Measurements from ENCODE around the gene PDIA6. TPM values are rescaled to one million over a fixed set of nuclear protein-coding genes. Genes with fewer than 3 reads are reported as not detected.

Gene PDIA6
- total RNA-seq, 1 donor, result 412 TPM

- TF ChIP-seq CTCF (IDR thresholded peaks at IDR 0.05; ENCODE audit: insufficient read depth, low read depth, low read length), result no peak
- H3K4me3 ChIP-seq (ENCODE audit: low read depth, low read length), result no peak overlapping the region
- no peak for DNase-seq (ENCODE audit: low read depth)
These were observed 29.1 kb upstream of the PDIA6 start for GRCh38 chr2:10841547-10842219.

- TF ChIP-seq CTCF (IDR thresholded peaks at IDR 0.05; ENCODE audit: insufficient read depth, low read depth, low read length), result no peak
- no peak overlapping the region for H3K4me3 ChIP-seq (ENCODE audit: low read depth, low read length)
- peak; percentile 17 for DNase-seq (ENCODE audit: low read depth)
These were observed 27.2 kb upstream of the PDIA6 start for GRCh38 chr2:10839813-10840212.

DNA sequence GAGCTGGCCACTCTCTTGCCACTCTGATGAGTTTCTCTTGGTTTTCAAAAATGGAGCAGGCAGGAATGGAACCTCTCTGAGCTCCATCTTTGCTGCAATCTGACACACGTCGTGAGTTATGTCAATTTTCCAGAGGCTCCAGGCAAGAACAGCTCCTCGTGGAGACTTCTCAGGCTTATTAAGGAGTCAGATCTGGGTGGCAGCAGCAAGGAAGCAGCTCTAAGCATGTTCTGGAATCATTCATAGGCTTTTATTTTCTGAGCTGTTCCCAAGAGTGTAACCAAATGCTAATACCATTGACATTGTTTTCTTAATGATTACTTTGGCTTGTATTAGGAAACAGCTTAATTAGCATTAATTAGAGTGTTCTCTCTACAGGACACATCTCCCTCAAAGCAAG is 26.1 kb upstream of the PDIA6 start:
- no peak overlapping the region for H3K4me3 ChIP-seq (ENCODE audit: low read depth, low read length)
- TF ChIP-seq CTCF (IDR thresholded peaks at IDR 0.05; ENCODE audit: insufficient read depth, low read depth, low read length), result no peak
- no peak for DNase-seq (ENCODE audit: low read depth)

DNA sequence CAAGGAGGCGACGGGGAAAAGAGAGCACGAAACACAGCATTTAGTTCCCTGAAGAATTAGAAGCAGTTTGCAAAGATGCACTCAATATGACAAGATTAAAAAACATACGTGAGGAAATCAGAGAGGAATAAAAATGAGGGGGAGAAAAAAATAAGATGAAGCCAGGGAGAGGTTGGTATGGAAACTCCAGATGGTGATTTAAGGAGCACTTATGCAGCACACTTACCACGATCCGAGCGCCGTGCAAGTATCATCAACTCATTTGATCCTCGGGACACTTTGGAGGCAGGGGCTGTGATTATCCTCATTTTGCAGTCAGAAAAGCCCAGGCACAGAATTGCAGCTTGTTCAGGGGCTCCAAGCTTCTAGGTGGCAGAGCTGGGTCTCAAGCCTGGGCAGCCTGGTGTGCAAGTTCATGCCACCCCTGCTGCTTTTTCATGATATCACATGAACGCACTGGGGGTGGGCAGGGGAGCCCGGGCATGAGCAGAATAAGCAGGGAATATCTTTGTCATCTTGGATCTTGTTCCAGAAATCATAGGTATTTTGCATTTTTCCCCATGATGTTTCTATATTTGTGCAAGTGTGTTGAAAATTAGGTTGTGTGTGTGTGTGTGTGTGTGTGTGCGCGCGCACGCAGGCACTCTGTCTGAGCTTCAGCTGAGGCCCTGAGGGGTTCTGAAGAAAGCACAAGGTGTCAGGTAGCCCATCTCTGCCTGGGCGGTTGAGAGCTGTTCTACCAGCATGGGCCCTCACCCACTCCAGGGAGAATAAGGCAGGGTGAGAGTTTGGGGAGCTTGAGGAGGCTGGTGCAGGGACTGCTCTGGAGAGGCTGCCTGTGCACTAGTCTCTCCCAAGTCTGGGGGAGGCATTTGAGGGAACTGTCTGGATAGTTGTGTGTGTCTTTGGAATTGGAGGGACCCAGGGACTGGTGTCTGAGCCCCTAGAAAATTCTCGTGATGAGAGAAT is 25.0 kb upstream of the PDIA6 start:
- no peak for DNase-seq (ENCODE audit: low read depth)
- no peak overlapping the region for H3K4me3 ChIP-seq (ENCODE audit: low read depth, low read length)
- no peak for TF ChIP-seq CTCF (IDR thresholded peaks at IDR 0.05; ENCODE audit: insufficient read depth, low read depth, low read length)

- DNase-seq (ENCODE audit: low read depth), result peak; percentile 37
These were observed 22.7 kb upstream of the PDIA6 start for GRCh38 chr2:10835052-10835970.

More at GRCh38 chr2:10835052-10835970, 22.7 kb upstream of the PDIA6 start:
- no peak overlapping the region for H3K4me3 ChIP-seq (ENCODE audit: low read depth, low read length)
- peak; percentile 89 for TF ChIP-seq CTCF (IDR thresholded peaks at IDR 0.05; ENCODE audit: insufficient read depth, low read depth, low read length)

All from fibroblast of villous mesenchyme (primary cell).